ENCODE data around the gene TXNRD1. TPM values are rescaled to one million over a fixed set of nuclear protein-coding genes. Genes with fewer than 3 reads are reported as not detected.
"Not testable (repeated sequence)": the region's sequence is repeated elsewhere in the genome, so short reads cannot be mapped to it uniquely, and the experiment has no call there.

The TXNRD1 gene
- total RNA-seq, 2 experiments from 2014 or later, result 87.9 to 89.0 TPM

- no peak overlapping the region for H3K27ac Mint-ChIP-seq
- ATAC-seq, result no peak
- H3K4me1 Mint-ChIP-seq (ENCODE audit: low read depth), result no peaks in the 10 kb centered on the region
- H3K36me3 Mint-ChIP-seq (ENCODE audit: low read depth), result peaks cover 47% of the 10 kb centered on the region
- intact Hi-C loops (cut with micrococcal nuclease), result no loop called here
- CTCF ChIA-PET, result no interaction called here
- H3K4me3 Mint-ChIP-seq, result no peak overlapping the region
- no peak for DNase-seq
- POLR2A ChIA-PET, result interaction anchor here (0.5 kb wide), 1 partner anchor 68 kb away, joined by 3 read pairs; no protein-coding TSS in a partner anchor
- no peaks in the 10 kb centered on the region for H3K9me3 Mint-ChIP-seq
- H3K27me3 Mint-ChIP-seq, result no peaks in the 10 kb centered on the region
- no peak for TF ChIP-seq CTCF (IDR thresholded peaks at IDR 0.05)
These were observed 104.5 kb downstream of the TXNRD1 start for GRCh38 chr12:104319918-104320626.

GRCh38 chr12:104320627-104321024 is 105.0 kb downstream of the TXNRD1 start:
- H3K4me3 Mint-ChIP-seq, result no peak overlapping the region
- H3K36me3 Mint-ChIP-seq (ENCODE audit: low read depth), result peaks cover 45% of the 10 kb centered on the region
- no peak overlapping the region for H3K27ac Mint-ChIP-seq
- DNase-seq, result no peak
- POLR2A ChIA-PET, result no interaction called here
- intact Hi-C loops (cut with micrococcal nuclease), result no loop called here
- no peak for ATAC-seq
- no peaks in the 10 kb centered on the region for H3K9me3 Mint-ChIP-seq
- no peak for TF ChIP-seq CTCF (IDR thresholded peaks at IDR 0.05)
- no peaks in the 10 kb centered on the region for H3K4me1 Mint-ChIP-seq (ENCODE audit: low read depth)
- H3K27me3 Mint-ChIP-seq, result no peaks in the 10 kb centered on the region
- CTCF ChIA-PET, result no interaction called here

GRCh38 chr12:104321949-104322348 is 106.4 kb downstream of the TXNRD1 start:
- DNase-seq (no peak), ATAC-seq (no peak)
- ChIA-PET POLR2A (no interaction called here), CTCF (no interaction called here)
- intact Hi-C loops (cut with micrococcal nuclease), result no loop called here
- no peak for TF ChIP-seq CTCF (IDR thresholded peaks at IDR 0.05)
- Mint-ChIP-seq H3K36me3 (ENCODE audit: low read depth) (peaks cover 45% of the 10 kb centered on the region), H3K4me3 (no peak overlapping the region), H3K27me3 (no peaks in the 10 kb centered on the region), H3K27ac (no peak overlapping the region), H3K4me1 (ENCODE audit: low read depth) (no peaks in the 10 kb centered on the region), H3K9me3 (no peaks in the 10 kb centered on the region)

- DNase-seq; H3K9me3 Mint-ChIP-seq; CTCF ChIA-PET; H3K4me1 Mint-ChIP-seq (ENCODE audit: low read depth); H3K27ac Mint-ChIP-seq; H3K27me3 Mint-ChIP-seq; intact Hi-C loops (cut with micrococcal nuclease); POLR2A ChIA-PET; H3K4me3 Mint-ChIP-seq; ATAC-seq: not testable (repeated sequence)
- peaks cover 51% of the 10 kb centered on the region for H3K36me3 Mint-ChIP-seq (ENCODE audit: low read depth)
These were observed 107.0 kb downstream of the TXNRD1 start for GRCh38 chr12:104322533-104322932.

- DNase-seq (no peak), ATAC-seq (no peak)
- Mint-ChIP-seq H3K27me3 (no peaks in the 10 kb centered on the region), H3K9me3 (no peaks in the 10 kb centered on the region), H3K4me3 (no peak overlapping the region), H3K27ac (no peak overlapping the region), H3K36me3 (ENCODE audit: low read depth) (peaks cover 50% of the 10 kb centered on the region), H3K4me1 (ENCODE audit: low read depth) (no peaks in the 10 kb centered on the region)
- no peak for TF ChIP-seq CTCF (IDR thresholded peaks at IDR 0.05)
- CTCF ChIA-PET, result no interaction called here
- POLR2A ChIA-PET, result no interaction called here
- intact Hi-C loops (cut with micrococcal nuclease), result no loop called here
These were observed 108.3 kb downstream of the TXNRD1 start for GRCh38 chr12:104323899-104324298.

GRCh38 chr12:104328278-104328677 is 112.7 kb downstream of the TXNRD1 start:
- peaks cover 40% of the 10 kb centered on the region for H3K36me3 Mint-ChIP-seq (ENCODE audit: low read depth)
- H3K27me3 Mint-ChIP-seq; H3K27ac Mint-ChIP-seq; H3K9me3 Mint-ChIP-seq; intact Hi-C loops (cut with micrococcal nuclease); DNase-seq; ATAC-seq; H3K4me3 Mint-ChIP-seq; H3K4me1 Mint-ChIP-seq (ENCODE audit: low read depth): not testable (repeated sequence)
- ChIA-PET POLR2A (interaction anchor here (0.6 to 2.1 kb wide), 2 partner anchors 9 to 24 kb away, joined by 3 to 5 read pairs; partner anchors contain the start of gene EID3), CTCF (interaction anchor here (1.5 kb wide), 1 partner anchor 12 kb away, joined by 5 read pairs; no protein-coding TSS in a partner anchor)

Measured in activated CD8-positive, alpha-beta T cell treated with anti-CD3 and anti-CD28 coated beads for 36 hours (primary cell).